Ovary (tissue), 3 donors: Measurements from ENCODE around the gene FTO.

Experiments
- CTCF ChIP-seq, 3 donors: fragments of 450-650 bp in 2 of 3; fragments of 200-600 bp in 1 of 3; IDR thresholded peaks; one replicate each; pipeline versions ENCODE4 v1.5.1 to v1.8.0; 2016 to 2022; ENCODE audit warnings: antibody characterized with exemption in 3 of 3, mild to moderate bottlenecking in 1 of 3
- EP300 ChIP-seq: sonication (generic); formaldehyde crosslinking; IDR thresholded peaks from one replicate; pipeline ENCODE4 v1.6.1; 2017; ENCODE audit warnings: antibody characterized with exemption
- POLR2A ChIP-seq: fragments of 450-650 bp; IDR thresholded peaks from one replicate; pipeline ENCODE4 v1.6.1; 2017; ENCODE audit warnings: antibody characterized with exemption, mild to moderate bottlenecking, moderate library complexity
- donor health status: DM: no; HTN: no; CAD: no.

GRCh38 chr16:53933407-53933806 is 229.5 kb downstream of the FTO start:
- TF ChIP-seq CTCF (IDR thresholded peaks at IDR 0.05) (no peak), POLR2A (no peak), EP300 (no peak)
